Loucy (cell line): ENCODE results near the gene NRG2.

Experiments used
- H2AFZ ChIP-seq: fragments of 200-600 bp; sonication (generic); 2 replicates; pipeline ENCODE4 v1.6.0; 2016; ENCODE audit warnings: antibody characterized with exemption, mild to moderate bottlenecking, low read length, moderate library complexity
- H3F3A ChIP-seq: fragments of 200-600 bp; 2 replicates; pipeline ENCODE4 v1.6.0; 2016; ENCODE audit warnings: antibody characterized with exemption, low read depth, mild to moderate bottlenecking
- H3K27me3 ChIP-seq: fragments of 200-600 bp; sonication (generic); 2 replicates; pipeline ENCODE4 v1.6.1; 2014; ENCODE audit warnings: low read length, mild to moderate bottlenecking; ENCODE audit not compliant: insufficient read depth, poor library complexity, severe bottlenecking
- H3K36me3 ChIP-seq: fragments of 200-600 bp; sonication (generic); 2 replicates; pipeline ENCODE4 v1.6.1; 2016; ENCODE audit warnings: low read length; ENCODE audit not compliant: insufficient read depth
- H3K4me1 ChIP-seq: fragments of 200-600 bp; sonication (generic); 2 replicates; pipeline ENCODE4 v1.5.1; 2014; ENCODE audit warnings: low read length, mild to moderate bottlenecking; ENCODE audit not compliant: insufficient read depth, poor library complexity, severe bottlenecking
- H3K4me2 ChIP-seq: fragments of 200-600 bp; sonication (generic); 2 replicates; pipeline ENCODE4 v1.6.0; 2014; ENCODE audit warnings: antibody characterized with exemption, low read length, low read depth, mild to moderate bottlenecking; ENCODE audit not compliant: poor library complexity, severe bottlenecking
- H3K4me3 ChIP-seq: fragments of 200-600 bp; sonication (generic); 2 replicates; pipeline ENCODE4 v1.5.1; 2014; ENCODE audit warnings: low read length, mild to moderate bottlenecking, mixed read lengths; ENCODE audit not compliant: poor library complexity, severe bottlenecking
- H3K79me2 ChIP-seq: fragments of 200-600 bp; sonication (generic); 2 replicates; pipeline ENCODE4 v1.6.1; 2014; ENCODE audit warnings: low read length; ENCODE audit not compliant: insufficient read depth
- H3K9ac ChIP-seq: fragments of 200-600 bp; sonication (generic); 2 replicates; pipeline ENCODE4 v1.6.0; 2014; ENCODE audit warnings: mild to moderate bottlenecking, low read depth, low read length, moderate library complexity; ENCODE audit not compliant: poor library complexity, severe bottlenecking
- H3K9me2 ChIP-seq: fragments of 200-600 bp; sonication (generic); replicated peaks from 2 replicates; pipeline ENCODE4 v1.6.1; 2016; ENCODE audit warnings: low read depth, low read length, mixed read lengths
- H3K9me3 ChIP-seq: fragments of 200-600 bp; sonication (generic); 2 replicates; pipeline ENCODE4 v1.6.1; 2014; ENCODE audit warnings: mild to moderate bottlenecking, antibody characterized with exemption, low read length, low read depth; ENCODE audit not compliant: insufficient read depth
- H4K20me1 ChIP-seq: fragments of 200-600 bp; sonication (generic); 2 replicates; pipeline ENCODE4 v1.6.0; 2014; ENCODE audit warnings: antibody characterized with exemption, low read length, mild to moderate bottlenecking; ENCODE audit not compliant: insufficient read depth, poor library complexity, severe bottlenecking
- EZH2phosphoT487 ChIP-seq: fragments of 200-600 bp; IDR thresholded peaks from 2 replicates; pipeline ENCODE4 v1.6.1; 2018; ENCODE audit warnings: antibody characterized with exemption, mild to moderate bottlenecking, moderate library complexity, borderline replicate concordance
- TF ChIP-seq, protein P1 (sequence below): fragments of 200-600 bp; sonication (generic); conservative IDR thresholded peaks from 2 replicates; pipeline ENCODE4 v1.5.1; 2014; ENCODE audit warnings: mild to moderate bottlenecking, antibody characterized with exemption, low read length

NRG2 gene

DNA sequence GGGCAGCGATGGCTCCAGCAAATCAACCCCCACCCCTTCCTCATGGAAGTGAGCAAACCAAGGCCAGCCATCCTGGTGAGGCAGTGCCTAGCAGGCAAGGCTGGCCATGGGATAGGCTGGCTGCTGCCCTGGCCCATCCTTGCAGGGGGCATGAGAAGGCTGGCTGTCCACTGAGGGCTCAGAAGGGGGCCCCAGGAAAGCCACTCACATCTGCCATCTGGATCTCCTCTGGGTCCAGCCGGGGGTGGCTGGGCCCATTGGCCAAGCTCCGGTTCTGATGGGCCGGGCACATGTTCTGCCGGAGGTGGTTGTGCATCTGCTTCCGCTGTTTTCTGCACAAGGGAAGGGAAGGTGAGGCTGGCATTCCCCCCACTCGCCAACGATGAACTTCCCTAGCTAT is 190.4 kb downstream of the NRG2 start:
- Histone ChIP-seq H3K79me2 (no peaks in the 10 kb centered on the region), H3K4me1 (peaks cover 2% of the 10 kb centered on the region), H3K9me2 (no peaks in the 10 kb centered on the region), H3K9me3 (no peaks in the 10 kb centered on the region), H3K27me3 (no peaks in the 10 kb centered on the region), H3K36me3 (no peaks in the 10 kb centered on the region), H3K4me3 (no peak overlapping the region), H3K4me2 (no peak overlapping the region), H4K20me1 (no peaks in the 10 kb centered on the region), H2AFZ (no peak overlapping the region), H3K9ac (no peak overlapping the region), H3F3A (no peaks in the 10 kb centered on the region)
- TF ChIP-seq, protein P1, sequence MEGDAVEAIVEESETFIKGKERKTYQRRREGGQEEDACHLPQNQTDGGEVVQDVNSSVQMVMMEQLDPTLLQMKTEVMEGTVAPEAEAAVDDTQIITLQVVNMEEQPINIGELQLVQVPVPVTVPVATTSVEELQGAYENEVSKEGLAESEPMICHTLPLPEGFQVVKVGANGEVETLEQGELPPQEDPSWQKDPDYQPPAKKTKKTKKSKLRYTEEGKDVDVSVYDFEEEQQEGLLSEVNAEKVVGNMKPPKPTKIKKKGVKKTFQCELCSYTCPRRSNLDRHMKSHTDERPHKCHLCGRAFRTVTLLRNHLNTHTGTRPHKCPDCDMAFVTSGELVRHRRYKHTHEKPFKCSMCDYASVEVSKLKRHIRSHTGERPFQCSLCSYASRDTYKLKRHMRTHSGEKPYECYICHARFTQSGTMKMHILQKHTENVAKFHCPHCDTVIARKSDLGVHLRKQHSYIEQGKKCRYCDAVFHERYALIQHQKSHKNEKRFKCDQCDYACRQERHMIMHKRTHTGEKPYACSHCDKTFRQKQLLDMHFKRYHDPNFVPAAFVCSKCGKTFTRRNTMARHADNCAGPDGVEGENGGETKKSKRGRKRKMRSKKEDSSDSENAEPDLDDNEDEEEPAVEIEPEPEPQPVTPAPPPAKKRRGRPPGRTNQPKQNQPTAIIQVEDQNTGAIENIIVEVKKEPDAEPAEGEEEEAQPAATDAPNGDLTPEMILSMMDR, result no peak
- no peak for TF ChIP-seq EZH2phosphoT487

DNA sequence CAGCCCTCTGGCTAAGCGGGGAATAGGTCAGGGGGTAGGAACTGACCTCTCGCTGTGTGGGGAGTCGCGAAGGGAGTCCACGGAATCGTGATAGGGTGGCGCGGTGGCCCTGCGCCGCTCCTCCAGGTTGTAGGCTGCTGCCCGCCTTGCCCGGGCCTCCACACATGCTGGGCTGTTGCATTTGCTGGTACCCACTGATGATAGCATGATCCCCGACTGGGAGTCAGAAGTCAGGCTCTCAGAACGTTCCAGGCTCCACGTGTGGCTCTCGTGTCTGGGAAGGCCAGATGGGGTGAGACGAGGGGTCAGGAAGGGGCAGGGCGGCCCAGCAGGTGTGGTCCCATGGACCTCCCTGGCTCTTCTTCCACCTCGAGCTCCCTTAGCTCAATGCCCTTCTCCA is 191.5 kb downstream of the NRG2 start:
- H3K4me2 ChIP-seq, result no peak overlapping the region
- H3K9ac ChIP-seq, result no peak overlapping the region
- peaks cover 6% of the 10 kb centered on the region for H3K27me3 ChIP-seq
- H4K20me1 ChIP-seq, result no peaks in the 10 kb centered on the region
- H2AFZ ChIP-seq, result no peak overlapping the region
- TF ChIP-seq EZH2phosphoT487, result no peak
- TF ChIP-seq, protein P1, result no peak
- H3K4me1 ChIP-seq, result peaks cover 3% of the 10 kb centered on the region
- no peaks in the 10 kb centered on the region for H3K9me2 ChIP-seq
- H3K9me3 ChIP-seq, result no peaks in the 10 kb centered on the region
- H3K36me3 ChIP-seq, result no peaks in the 10 kb centered on the region
- no peak overlapping the region for H3K4me3 ChIP-seq
- no peaks in the 10 kb centered on the region for H3K79me2 ChIP-seq
- no peaks in the 10 kb centered on the region for H3F3A ChIP-seq

DNA sequence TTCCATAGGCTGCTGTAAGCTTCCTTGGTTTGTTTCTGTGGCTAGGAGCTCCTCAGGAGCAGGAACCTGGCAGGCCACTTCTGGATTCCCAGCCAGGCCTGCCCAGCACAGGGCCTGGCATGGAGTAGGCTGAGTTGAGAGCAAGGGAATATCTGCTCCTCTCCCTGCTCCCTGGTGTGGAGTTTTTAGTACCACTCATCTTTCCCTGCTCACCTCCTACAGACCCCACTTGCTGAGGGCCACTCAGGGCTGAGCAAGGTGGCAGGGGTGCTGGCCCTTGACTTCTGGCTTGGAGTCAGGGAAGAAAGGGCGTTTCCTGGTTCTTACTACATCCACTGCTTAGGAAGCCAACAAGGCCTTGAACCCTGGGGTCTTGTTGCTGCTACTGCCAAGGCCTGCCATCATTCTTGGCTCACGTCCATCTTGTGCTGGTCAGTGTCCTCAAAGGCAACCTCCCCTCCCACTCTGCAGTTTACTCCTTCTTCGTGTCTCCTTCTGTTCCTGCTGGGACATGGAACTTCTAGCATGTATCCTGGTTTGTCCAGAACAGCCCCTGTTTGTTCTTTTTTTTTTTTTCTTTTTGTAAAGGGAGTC is 192.6 kb downstream of the NRG2 start:
- no peaks in the 10 kb centered on the region for H3F3A ChIP-seq
- H3K9me2 ChIP-seq, result no peaks in the 10 kb centered on the region
- no peak overlapping the region for H3K4me3 ChIP-seq
- H3K4me1 ChIP-seq, result peaks cover 3% of the 10 kb centered on the region
- TF ChIP-seq EZH2phosphoT487, result no peak
- TF ChIP-seq, protein P1, result no peak
- H3K9ac ChIP-seq, result no peak overlapping the region
- no peaks in the 10 kb centered on the region for H3K9me3 ChIP-seq
- peaks cover 11% of the 10 kb centered on the region for H3K27me3 ChIP-seq
- H3K4me2 ChIP-seq, result no peak overlapping the region
- no peak overlapping the region for H2AFZ ChIP-seq
- H4K20me1 ChIP-seq, result no peaks in the 10 kb centered on the region
- no peaks in the 10 kb centered on the region for H3K36me3 ChIP-seq
- no peaks in the 10 kb centered on the region for H3K79me2 ChIP-seq
